ENCODE measurements around the gene SEC24D.
A peak's percentile ranks its signal among the peaks of the same experiment; 100 is the strongest.

SEC24D gene

DNA sequence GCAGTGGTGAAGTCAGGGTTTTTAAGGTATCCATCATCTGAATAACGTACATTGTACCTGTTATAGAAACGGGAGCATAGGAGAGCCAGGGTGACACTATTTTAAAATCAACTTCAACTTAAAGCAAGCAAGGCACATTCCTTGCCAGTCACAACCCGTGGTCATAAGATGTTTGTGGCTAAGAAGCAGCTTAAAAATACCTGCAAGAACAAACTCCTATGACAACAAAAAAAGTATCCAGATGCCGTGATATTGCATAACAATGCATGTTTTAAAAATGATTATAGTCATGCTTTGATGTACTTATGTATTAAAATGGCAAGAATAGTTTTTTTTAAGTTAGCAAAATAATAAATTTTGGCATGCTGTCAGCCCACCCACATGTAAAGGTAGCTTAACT, 36.3 kb upstream of the SEC24D start:
- TF ChIP-seq, protein P1, sequence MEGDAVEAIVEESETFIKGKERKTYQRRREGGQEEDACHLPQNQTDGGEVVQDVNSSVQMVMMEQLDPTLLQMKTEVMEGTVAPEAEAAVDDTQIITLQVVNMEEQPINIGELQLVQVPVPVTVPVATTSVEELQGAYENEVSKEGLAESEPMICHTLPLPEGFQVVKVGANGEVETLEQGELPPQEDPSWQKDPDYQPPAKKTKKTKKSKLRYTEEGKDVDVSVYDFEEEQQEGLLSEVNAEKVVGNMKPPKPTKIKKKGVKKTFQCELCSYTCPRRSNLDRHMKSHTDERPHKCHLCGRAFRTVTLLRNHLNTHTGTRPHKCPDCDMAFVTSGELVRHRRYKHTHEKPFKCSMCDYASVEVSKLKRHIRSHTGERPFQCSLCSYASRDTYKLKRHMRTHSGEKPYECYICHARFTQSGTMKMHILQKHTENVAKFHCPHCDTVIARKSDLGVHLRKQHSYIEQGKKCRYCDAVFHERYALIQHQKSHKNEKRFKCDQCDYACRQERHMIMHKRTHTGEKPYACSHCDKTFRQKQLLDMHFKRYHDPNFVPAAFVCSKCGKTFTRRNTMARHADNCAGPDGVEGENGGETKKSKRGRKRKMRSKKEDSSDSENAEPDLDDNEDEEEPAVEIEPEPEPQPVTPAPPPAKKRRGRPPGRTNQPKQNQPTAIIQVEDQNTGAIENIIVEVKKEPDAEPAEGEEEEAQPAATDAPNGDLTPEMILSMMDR (IDR thresholded peaks at IDR 0.05; ENCODE audit: insufficient read depth, missing control alignments): no peak
- FAIRE-seq (no peak), DNase-seq (ENCODE audit: insufficient read length, low spot score) (no peak)

DNA sequence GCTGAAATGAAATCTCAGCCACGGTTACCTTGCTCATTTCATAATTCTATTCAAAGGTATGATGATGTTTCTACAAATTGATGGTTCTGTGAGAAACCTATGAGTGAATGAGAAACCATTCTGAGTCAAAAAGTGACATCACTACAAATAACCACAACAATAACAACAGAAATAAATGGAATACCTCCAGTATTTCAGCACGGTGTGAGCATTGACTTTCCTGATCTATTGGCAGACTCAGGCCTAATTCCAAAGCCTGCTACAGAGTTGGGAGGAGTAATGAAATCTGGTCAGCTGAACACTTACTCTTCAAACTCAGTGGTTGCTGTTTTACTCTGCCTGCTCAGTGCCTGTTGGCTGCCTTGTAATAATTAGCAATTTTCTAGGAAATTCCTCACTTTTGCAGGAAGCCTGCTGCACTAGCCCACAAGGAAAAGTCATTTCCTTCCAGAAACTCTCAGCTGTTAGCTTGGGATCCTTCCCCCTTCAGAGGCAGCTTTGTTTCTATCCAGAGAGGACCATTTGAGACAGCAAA, 33.9 kb upstream of the SEC24D start:
- FAIRE-seq (no peak), DNase-seq (ENCODE audit: insufficient read length, low spot score) (no peak)
- TF ChIP-seq, protein P1 (IDR thresholded peaks at IDR 0.05; ENCODE audit: insufficient read depth, missing control alignments): no peak

DNA sequence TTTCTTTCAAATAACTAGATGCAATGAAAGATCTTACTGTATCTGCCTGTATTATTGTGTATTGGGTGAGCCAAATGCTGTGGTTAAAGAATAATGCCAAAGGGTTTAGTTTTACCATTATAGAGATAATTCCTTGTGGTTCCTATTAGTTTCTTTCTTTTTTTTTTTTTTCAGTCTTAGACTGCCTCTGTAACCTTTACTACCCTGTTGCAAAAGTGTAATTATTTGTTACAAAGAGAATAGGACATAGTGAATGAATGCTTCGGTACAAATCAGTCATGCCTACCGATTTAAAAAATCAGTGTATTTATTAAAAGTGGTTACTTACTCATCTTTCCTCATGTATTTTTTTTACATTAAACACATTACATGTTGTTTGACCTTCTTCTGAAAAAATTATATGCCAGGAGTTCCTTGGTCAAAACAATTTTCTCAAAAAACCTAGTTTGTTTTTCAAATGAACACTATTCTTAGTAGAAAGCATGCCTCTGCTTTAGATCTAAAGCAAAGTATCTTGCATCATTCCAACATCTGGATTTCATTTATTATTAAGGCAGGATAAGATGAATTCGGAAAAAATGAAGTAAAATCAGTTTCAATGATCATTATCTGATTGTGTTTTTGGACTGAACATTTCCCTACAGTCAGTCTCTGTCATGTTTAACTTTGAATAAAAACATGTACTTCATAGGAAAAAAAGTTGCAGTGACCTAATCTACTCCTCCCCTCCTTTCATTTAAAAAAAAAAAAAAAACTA, 31.6 kb upstream of the SEC24D start:
- FAIRE-seq (no peak), DNase-seq (ENCODE audit: insufficient read length, low spot score) (no peak)
- TF ChIP-seq, protein P1 (IDR thresholded peaks at IDR 0.05; ENCODE audit: insufficient read depth, missing control alignments): no peak

DNA sequence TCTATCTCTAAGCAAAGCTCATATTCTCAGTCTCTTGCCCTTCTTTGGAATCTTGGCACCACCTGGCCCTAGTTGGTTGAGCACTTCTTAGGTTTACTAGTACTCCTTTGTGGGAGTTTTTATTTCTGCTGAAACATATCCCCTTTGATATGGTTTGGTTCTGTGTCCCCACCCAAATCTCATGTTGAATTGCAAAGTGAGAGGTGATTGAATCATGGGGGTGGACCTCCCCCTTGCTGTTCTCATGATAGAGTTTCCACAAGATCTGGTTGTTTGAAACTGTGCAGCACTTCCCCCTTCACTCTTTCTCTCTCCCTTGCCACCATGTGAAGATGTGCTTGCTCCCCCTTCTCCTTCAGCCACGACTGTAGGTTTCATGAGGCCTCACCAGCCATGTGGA, 30.5 kb upstream of the SEC24D start:
- TF ChIP-seq, protein P1 (IDR thresholded peaks at IDR 0.05; ENCODE audit: insufficient read depth, missing control alignments): no peak
- FAIRE-seq: no peak
- no peak for DNase-seq (ENCODE audit: insufficient read length, low spot score)

DNA sequence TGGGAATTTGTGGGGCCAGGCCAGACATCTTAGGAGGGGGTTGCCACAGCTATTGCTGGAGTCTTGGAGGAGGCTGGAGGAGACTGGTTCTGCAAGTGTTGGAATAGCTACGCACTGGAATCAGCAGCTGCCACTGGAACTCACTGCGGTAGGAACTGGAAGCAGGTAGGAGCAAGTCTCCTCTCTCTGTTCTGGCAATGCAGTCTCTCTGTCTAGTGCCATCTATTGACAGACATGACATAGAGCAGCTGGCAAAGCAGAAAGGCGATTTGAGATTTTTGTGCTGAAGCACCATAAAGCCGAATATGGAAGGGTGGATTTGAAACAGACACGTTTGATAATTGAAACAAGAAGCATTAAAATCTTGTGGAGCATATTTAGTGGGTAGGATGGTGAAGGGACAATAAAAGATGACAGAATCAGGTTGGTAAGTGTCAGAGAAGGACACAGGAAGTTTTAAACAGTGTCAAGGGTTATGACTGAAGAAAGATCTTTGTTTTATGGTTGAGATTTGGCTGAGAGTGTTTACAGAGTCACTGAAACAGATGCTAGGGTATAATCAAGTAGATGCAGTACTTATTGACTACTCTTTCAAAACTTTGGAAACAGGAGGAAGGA, 29.3 kb upstream of the SEC24D start:
- DNase-seq (ENCODE audit: insufficient read length, low spot score) (peak; percentile 21), FAIRE-seq (peak; percentile 82)
- TF ChIP-seq, protein P1 (IDR thresholded peaks at IDR 0.05; ENCODE audit: insufficient read depth, missing control alignments): peak; percentile 80

DNA sequence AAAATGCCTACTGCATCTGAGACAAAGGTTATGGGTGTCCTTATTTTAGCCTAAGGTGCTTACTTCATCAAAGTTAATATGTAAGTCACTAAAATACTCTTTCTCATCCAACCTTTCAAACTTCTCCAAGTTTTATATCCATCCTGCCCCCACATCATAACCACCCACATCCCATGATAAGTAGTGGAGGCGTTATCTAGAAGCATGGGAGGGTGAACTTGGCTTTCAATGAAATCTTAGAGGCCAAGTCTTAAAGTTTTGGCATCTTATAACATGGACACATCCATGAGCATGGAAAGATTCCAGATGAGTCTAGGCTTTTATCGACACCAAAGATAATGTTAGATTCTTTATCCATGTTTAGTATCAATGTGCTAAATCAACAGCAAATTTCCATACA, 22.9 kb upstream of the SEC24D start:
- no peak for DNase-seq (ENCODE audit: insufficient read length, low spot score)
- TF ChIP-seq, protein P1 (IDR thresholded peaks at IDR 0.05; ENCODE audit: insufficient read depth, missing control alignments): no peak
- no peak for FAIRE-seq

DNA sequence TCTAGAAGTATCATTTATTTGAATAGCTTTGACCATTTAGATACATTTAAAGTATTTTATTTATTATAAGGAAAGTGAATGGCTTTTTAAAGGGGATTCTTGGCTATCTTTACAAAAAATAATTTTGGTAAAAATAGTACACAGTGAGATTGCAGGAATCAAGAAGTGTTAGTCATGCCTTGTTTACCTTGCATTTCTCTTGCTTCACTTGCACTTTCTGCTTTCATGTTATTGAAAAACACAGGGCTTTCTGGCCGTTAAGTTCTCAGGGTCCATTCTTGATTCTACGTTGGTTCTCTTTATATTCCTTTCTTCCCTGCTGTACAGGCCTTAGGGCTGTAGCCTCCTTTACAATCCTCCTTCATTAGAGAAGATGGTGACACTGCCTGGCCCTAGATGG, 21.8 kb upstream of the SEC24D start:
- DNase-seq (ENCODE audit: insufficient read length, low spot score) (no peak), FAIRE-seq (no peak)
- TF ChIP-seq, protein P1 (IDR thresholded peaks at IDR 0.05; ENCODE audit: insufficient read depth, missing control alignments): no peak

All from D721Med (cell line).